HL-60 (cell line): Measurements from ENCODE around the gene NELFB.

Source experiments
- GABPA ChIP-seq: IDR thresholded peaks from 2 replicates; pipeline ENCODE4 v1.6.1; 2012; ENCODE audit warnings: low read depth
- POLR2AphosphoS5 ChIP-seq: IDR thresholded peaks from 2 replicates; pipeline ENCODE4 v1.6.1; 2012; ENCODE audit warnings: low read depth
- TF ChIP-seq, protein P1 (sequence below): IDR thresholded peaks from 2 replicates; pipeline ENCODE4 v1.6.1; 2012; ENCODE audit warnings: low read depth; ENCODE audit not compliant: insufficient replicate concordance
- TF ChIP-seq, protein P2 (sequence below): IDR thresholded peaks from one replicate; pipeline ENCODE4 v1.5.1; 2011; ENCODE audit warnings: low read length, control low read depth, inconsistent platforms; ENCODE audit not compliant: insufficient read depth

DNA sequence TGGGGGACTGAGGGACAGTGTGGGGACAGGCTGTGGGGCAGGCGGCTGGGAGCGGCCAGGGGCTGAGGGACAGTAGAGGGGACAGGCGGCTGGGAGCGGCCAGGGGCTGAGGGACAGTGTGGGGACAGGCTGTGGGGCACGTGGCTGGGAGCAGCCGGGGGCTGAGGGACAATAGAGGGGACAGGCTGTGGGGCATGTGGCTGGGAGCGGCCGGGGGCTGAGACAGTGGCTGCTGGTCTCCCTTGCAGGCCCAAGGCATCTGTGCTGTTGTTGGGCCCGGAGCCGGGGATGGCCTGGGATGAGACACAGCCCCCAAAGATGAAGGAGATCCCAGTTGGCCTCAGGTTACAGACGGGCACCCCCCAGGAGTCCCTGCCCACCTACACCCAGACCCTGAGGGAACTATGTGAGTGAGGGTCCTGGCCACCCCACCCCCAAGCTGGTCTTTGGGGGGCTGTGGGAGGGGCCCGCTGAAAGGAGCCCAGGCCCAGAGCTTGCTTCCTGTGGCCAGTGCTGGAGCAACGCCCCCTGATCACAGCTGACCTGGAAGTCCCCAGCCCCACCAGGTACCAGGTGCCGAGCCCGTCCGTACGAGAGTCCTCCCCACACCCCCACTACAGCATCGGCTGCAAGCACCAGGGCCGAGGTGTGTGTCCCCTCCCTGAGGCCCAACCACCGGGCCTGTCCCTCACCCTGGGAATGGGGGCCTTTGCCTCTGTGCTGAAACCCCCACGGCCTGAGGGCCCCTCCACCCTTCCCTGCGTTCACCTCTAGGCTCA, 3.4 kb upstream of the NELFB start:
- TF ChIP-seq, protein P1, sequence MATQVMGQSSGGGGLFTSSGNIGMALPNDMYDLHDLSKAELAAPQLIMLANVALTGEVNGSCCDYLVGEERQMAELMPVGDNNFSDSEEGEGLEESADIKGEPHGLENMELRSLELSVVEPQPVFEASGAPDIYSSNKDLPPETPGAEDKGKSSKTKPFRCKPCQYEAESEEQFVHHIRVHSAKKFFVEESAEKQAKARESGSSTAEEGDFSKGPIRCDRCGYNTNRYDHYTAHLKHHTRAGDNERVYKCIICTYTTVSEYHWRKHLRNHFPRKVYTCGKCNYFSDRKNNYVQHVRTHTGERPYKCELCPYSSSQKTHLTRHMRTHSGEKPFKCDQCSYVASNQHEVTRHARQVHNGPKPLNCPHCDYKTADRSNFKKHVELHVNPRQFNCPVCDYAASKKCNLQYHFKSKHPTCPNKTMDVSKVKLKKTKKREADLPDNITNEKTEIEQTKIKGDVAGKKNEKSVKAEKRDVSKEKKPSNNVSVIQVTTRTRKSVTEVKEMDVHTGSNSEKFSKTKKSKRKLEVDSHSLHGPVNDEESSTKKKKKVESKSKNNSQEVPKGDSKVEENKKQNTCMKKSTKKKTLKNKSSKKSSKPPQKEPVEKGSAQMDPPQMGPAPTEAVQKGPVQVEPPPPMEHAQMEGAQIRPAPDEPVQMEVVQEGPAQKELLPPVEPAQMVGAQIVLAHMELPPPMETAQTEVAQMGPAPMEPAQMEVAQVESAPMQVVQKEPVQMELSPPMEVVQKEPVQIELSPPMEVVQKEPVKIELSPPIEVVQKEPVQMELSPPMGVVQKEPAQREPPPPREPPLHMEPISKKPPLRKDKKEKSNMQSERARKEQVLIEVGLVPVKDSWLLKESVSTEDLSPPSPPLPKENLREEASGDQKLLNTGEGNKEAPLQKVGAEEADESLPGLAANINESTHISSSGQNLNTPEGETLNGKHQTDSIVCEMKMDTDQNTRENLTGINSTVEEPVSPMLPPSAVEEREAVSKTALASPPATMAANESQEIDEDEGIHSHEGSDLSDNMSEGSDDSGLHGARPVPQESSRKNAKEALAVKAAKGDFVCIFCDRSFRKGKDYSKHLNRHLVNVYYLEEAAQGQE = no peak
- TF ChIP-seq, protein P2, sequence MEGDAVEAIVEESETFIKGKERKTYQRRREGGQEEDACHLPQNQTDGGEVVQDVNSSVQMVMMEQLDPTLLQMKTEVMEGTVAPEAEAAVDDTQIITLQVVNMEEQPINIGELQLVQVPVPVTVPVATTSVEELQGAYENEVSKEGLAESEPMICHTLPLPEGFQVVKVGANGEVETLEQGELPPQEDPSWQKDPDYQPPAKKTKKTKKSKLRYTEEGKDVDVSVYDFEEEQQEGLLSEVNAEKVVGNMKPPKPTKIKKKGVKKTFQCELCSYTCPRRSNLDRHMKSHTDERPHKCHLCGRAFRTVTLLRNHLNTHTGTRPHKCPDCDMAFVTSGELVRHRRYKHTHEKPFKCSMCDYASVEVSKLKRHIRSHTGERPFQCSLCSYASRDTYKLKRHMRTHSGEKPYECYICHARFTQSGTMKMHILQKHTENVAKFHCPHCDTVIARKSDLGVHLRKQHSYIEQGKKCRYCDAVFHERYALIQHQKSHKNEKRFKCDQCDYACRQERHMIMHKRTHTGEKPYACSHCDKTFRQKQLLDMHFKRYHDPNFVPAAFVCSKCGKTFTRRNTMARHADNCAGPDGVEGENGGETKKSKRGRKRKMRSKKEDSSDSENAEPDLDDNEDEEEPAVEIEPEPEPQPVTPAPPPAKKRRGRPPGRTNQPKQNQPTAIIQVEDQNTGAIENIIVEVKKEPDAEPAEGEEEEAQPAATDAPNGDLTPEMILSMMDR = no peak
- no peak for TF ChIP-seq POLR2AphosphoS5
- TF ChIP-seq GABPA = no peak
